Uterus (tissue), 2 donors: ENCODE results near the gene PDE5A.

Source experiments
- POLR2A ChIP-seq, 2 donors: fragments of 450-650 bp; IDR thresholded peaks; one replicate each; pipeline ENCODE4 v1.6.1; 2016; ENCODE audit warnings: antibody characterized with exemption in 2 of 2, mild to moderate bottlenecking in 1 of 2, moderate library complexity in 1 of 2
- TF ChIP-seq, protein P1 (sequence below), 4 experiments: fragments of 200-600 bp in 2 of 4; fragments of 450-650 bp in 2 of 4; sonication (generic) in 2 of 4; IDR thresholded peaks; one replicate each; pipeline ENCODE4 v1.5.1; 2016 to 2019; ENCODE audit warnings: antibody characterized with exemption in 4 of 4, mild to moderate bottlenecking in 2 of 4, moderate library complexity in 1 of 4

DNA sequence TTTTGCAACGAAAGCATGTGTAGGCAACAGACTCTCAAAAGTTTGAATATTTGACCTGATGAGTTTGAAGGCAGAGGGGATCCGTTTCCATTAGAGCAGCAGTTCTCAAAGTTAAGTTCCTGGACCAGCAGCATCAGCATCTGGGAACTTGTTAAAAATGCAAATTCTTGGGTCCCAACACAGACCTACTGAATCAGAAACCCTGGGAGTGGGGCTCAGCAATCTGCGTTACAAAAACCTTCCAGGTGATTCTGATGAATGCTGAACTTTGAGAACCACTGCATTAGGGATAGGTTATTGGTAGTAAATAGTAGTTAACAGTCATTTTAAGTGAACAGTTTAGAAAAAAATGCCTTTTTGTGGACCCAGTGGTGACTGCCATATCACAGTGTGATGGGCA is 98.8 kb downstream of the PDE5A start:
- TF ChIP-seq, protein P1, sequence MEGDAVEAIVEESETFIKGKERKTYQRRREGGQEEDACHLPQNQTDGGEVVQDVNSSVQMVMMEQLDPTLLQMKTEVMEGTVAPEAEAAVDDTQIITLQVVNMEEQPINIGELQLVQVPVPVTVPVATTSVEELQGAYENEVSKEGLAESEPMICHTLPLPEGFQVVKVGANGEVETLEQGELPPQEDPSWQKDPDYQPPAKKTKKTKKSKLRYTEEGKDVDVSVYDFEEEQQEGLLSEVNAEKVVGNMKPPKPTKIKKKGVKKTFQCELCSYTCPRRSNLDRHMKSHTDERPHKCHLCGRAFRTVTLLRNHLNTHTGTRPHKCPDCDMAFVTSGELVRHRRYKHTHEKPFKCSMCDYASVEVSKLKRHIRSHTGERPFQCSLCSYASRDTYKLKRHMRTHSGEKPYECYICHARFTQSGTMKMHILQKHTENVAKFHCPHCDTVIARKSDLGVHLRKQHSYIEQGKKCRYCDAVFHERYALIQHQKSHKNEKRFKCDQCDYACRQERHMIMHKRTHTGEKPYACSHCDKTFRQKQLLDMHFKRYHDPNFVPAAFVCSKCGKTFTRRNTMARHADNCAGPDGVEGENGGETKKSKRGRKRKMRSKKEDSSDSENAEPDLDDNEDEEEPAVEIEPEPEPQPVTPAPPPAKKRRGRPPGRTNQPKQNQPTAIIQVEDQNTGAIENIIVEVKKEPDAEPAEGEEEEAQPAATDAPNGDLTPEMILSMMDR (IDR thresholded peaks at IDR 0.05): no peak
- TF ChIP-seq POLR2A (IDR thresholded peaks at IDR 0.05): no peak
